NCI-H526 treated with DMSO at 0.1 percent for 48 hours (cell line): Measurements from ENCODE around the gene SAFB.
A peak's percentile ranks its signal among the peaks of the same experiment; 100 is the strongest.

ENCODE experiments used
- DNase-seq: peaks from one replicate; lab custom pipeline; 2025; lab: John Stamatoyannopoulos, UW

The SAFB gene

DNA sequence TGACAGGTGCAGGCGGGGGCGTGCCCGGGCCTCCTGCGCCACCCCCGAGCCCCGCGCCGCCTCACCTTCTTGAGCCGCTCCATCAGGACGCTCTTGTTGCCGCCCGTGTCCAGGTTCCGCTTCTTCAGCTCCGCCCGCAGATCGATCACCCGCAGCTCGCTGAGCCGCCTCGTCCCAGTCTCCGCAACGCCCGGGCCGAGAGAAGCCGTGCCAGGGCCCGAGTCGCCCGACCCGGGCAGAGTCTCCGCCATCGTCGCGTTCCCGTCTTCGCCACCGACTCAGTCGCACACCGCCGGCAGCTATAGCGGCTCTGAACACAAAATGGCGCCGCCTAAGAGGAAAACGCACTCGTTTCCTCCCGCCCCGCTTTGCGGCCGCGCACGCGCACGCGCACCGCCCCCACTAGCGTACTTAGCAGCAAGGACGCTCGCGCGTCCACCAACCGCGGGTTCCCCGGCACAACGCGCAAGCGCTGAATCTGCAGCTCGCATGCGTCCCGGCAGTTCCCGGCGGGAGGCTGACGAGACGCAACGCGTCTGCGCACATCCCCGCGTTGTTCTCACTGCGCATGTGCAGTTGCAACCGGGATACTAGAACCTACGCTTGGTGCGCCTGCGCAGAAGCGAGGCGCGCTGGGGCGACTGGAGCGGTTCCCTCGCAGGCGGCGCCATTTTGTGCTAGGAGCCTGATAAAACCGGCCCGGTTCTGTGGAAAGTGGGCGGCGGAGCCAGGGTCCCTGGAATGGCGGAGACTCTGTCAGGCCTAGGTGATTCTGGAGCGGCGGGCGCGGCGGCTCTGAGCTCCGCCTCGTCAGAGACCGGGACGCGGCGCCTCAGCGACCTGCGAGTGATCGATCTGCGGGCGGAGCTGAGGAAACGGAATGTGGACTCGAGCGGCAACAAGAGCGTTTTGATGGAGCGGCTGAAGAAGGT, at the start of gene SAFB, which contains the start of gene SAFB2:
SAFB (plus strand) TSS at position 619 of the 932 bp plus-strand sequence; CDS start at position 742, 123 bp downstream.
SAFB2 (minus strand) TSS at position 312 of the 932 bp plus-strand sequence; CDS start at position 251, 61 bp downstream.
- peak; percentile 89 for DNase-seq

DNA sequence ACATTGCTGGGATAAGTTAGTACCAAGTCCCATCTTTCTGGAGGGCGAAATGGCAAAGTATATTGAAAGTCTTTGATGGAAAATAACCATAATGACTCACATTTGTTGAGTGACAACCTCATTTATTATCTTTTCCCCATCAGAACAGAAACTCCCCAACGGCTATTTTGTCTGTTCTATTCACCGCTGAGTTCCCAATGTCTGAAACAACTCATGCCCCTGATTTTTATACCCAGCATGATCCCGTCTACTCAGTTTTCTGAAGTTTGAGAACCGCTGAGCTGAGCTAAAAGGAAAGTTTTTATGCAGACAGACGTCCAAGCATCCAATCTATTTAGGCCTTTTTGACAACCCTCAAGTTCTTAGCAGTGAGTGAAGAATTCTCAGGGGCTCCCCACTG, 47.3 kb upstream of the SAFB start:
- no peak for DNase-seq

DNA sequence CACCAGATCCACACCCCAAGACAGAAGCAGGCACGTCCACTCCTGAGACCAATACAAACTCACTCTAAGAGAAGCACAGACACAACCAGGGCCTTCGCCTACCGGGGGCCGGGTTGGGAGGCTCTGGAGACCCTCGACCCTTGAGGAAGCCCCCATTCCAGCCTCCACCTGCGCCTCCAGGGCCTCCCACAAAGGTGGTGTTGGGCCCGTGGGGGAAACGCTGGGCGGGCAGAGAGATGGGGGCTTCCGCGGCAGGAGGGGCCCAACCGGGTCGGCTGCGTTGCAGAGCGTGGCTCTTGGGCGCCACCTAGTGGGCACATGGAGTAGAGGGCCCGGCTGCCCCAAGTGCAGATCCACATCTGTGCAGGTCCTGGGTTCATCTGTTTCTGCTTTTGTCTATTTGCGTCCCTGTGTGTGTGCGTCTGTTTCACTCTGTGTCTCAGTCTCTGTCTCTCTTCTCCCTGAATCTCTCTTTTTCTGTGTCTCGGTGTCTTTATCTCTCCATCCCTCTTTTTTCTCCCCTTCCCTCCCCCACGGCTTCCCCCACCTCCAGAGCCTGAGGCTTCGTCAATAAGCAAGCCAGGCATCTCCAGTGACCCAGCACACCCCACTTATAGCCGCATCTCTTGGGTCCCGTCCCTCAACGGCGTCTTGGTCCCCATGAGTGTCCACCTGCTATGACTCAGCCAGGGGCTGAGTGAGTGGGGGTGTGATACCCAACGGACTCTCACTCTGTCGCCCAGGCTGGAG, 44.6 kb upstream of the SAFB start:
- peak; percentile 1 for DNase-seq

DNA sequence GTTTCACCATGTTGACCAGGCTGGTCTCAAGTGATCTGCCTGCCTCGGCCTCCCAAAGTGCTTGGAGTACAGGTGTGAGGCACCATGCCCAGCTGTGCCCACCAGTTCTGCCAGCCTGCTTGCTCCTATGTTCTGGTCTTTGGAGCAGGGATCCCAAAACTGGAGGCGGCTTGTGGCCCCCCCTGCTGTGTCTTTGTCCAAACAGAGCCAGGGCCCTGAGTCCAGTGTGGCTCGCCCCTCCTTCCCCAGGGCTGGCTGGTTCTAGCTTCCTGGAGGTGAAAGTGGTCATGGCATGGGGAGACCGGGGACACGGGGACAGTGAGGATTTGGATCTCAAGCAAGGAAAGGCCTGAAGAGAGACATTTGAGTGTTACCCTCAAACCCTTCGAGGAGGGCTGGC, 43.6 kb upstream of the SAFB start:
- no peak for DNase-seq

DNA sequence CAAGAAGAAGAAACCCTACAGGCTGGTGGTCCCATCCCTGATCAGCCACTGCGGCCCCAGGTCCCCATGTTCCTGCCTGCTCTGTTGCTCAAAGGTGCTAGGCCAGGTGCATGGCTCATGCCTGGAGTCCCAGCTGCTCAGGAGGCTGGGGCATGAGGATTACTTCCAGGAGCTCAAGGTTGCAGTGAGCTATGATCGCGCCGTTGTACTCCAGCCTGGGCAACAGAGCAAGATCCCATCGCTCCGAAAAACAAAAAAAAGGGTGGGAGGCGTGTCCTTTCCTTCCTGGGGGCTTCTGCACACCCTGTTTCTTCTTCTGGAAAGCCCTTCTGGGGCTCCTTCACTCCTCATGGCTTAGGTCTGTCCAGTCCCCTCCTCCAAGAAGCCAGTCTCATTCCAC, 43.2 kb upstream of the SAFB start:
- DNase-seq = no peak

DNA sequence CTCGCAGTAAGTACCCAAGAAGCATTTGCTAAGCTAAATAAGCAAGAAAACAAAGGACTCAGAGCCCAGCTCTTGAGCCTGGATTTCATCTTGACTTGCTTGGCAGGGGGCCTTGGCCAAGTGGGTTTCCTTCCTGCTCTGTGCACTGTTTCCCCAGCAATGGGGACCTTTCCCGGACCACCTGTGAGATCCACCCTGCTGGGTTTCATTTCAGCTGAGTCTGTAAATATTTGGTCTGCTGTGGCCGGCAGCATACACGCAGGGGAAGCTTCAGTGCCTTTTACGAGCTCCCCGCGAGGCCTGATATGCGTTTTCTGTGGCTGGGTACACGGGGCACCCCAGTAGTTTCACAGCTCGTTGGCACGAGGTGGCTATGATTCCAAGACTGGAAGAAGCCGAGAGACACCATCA, 42.7 kb upstream of the SAFB start:
- DNase-seq = no peak

DNA sequence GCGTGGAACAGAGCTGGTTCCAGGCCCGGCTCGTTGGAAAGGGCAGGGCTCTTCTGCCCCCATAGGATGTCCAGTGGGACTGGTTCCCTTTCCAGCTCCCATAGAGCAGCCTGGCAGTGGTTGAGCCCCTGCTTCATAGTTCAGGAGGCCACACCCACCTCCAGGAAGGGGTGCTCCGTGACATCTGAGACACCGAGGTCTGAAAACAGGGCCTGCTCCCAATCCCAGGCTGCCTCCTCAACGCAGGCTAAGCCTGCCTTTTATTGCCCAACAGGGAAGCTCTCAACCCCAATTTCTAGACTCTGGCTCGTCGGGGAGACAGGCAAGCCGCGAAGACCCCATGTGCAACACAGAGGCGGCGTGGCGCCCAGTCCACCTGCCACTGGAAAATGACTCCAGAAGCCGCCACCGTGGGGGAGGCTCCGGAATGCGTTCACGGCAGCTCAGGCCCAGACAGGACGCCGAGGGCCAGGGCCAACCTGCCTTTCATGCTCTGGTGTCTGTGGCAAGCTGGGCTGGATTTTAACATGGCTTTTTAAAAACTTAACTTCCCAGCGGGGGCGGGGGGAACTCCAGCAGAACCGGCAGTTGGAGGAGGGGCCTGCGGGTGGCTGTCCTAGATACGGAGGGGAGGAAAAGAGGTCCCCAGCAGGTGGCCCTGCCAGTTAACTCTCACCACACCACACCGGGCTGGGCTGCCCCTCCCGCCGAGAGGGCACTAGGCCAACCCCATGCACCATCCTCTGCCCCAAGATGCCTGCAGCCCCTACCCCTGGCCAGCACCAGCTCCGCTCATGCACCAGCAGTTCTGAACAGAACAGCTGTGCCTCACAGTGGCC, 37.2 kb upstream of the SAFB start:
- no peak for DNase-seq

DNA sequence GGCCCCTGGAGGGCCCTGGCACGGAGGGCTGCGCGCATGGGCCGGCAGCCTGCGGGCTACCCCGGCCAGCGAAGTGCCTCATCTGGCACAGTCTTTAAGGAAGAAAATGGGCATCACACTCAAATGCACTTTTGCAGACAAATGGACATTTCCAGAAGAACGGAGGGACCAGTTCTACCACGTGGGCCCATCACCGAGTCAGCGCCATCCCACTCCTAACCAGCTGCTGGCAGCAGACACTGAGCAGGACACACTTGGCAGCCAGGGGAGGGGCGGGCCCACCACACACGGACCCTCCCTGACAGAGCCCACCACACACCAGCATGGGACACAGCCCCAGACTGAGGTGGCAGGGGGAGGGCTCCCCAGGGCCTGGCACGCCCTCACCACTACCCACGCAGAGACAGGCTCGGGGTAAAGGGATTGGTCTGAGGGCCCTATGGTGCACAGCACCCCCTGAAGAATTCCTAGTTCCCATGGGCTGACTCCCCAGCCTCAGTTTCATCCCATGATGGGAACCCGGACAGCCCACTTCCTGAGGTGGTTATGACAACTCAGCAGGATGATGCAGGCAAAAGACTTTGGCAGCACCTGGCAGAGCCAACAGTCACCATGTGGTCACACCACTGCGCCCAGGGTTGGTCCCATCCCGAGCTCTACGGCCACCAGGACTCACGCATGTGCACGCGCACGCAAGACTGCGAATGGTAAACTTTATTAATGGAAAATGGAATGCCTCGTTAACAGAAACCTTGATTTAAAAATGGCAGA, 36.4 kb upstream of the SAFB start:
- no peak for DNase-seq

DNA sequence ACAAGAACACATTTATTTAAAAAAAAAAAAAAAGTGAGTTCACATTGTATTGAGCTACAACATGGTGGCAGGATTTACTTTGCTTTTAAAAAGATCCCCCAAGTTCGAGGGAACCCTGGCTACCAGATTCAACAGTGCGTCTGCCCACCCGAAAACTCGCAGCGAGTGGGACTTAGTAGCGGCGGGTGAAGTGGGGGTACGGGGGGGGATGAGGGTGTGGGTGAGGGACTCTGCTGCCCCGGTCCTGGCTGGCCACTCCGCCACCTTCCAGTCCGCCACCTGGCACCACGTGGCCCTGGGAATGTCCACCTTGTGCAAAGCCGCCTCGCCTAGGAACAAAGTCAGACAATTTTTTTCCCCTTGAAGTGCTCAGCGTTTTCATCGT, 35.8 kb upstream of the SAFB start:
- no peak for DNase-seq

DNA sequence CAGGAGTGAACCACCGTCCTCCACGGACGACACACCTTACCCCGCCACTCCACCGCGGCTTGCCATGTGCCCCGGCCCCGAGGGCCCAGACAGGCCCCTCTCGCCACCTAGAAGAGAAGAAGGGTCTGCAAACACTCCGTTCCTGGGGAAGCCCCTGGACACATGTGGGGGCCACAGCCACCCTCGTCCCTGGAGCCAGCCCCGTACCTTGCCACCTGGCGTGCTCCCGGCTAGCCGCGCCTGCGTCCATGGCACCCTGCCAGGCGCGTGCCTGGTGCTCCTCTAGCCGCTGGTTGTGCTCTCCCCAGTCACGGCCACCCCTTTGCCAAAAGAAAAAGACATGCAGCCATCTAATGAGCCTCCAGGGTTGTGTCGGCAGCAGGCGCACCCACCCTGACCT, 35.2 kb upstream of the SAFB start:
- no peak for DNase-seq

DNA sequence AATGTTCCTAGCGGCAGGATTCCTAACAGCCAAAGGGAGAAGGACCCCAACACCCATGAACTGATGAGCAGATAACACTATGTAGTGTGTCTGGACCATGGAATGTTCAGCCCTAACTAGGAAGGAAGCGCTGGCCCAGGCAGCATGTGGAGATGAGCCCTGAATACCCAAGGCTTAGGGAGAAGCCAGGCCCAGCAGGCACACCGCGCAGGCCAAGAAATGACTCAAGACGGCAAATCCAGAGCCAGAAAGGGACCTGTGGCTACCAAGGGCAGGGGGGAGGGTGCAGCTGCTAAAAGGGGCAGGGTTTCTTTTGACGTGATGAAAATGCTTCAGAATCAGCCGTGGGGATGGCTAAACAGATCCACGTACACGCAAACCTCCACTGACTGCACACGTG, 34.4 kb upstream of the SAFB start:
- DNase-seq = no peak

DNA sequence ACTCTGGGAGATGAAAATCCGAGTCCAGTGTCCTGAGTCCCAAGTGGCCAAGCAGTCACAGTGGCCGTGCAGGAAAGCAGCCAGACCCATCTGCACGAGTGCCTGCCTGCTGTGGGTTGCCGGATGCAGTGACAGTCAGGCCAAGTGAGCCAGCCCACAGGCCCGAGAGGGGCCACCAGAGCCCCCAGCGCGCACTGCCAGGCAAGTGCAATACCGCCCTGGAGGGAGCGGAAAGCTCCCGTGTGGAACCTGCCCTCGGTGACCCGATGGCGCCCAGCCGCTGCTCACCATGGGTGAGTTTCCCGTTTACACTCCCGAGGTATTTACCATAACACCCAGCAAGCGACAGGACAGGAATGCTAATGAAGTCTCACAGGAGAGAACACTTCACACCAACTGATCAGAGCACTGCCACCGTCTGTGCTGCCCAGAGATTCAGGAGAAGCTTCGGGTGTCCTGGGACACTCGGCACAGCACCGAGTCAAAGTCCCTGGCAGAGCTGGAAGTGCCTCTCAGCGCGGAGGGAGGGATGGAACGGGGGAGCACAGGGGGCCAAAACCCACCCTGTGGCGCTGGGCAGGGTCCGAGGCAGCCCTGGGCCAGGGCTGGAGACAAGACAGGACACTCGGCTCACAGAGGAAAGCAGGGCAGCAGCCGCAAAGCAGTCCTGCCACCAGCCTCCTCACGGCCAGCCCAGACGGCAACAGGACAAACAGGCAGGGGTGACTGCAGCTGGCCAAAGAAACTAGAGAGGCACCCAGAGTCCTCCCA, 33.8 kb upstream of the SAFB start:
- DNase-seq = no peak

DNA sequence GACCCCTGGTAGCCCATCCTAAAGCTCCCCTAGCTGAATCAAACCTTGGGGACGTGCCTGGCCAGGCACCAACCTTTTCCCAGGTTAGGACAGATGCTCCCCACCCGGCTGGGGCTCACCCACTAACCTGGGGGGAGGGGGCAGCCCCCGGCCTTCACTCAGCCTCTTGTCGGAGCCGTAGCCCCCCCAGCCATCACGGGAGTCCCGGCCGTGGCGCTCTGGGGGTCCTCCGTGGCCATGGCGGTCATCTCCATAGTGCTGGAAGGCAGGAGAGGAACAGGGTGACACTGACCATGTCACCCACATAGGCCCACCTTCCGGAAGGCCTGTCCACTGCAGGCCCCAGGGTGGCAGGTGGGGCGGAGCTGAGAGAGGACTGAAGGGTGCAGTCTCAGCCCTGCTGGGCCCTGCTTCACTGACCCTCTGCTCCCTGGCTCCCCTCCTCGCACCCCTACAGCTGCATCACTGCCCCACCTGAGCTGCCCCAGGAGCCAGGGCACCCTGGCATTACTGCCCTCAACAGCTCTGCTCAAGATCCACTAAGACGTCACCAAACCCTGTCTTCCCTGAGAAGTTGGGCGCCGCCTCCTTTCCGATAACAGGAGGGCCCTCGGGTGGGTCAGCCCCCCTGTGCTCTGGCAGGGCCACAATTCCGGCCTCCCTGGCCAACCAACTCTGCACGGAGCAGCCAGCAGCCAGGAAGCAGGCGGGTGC, 32.6 kb upstream of the SAFB start:
- DNase-seq = no peak

DNA sequence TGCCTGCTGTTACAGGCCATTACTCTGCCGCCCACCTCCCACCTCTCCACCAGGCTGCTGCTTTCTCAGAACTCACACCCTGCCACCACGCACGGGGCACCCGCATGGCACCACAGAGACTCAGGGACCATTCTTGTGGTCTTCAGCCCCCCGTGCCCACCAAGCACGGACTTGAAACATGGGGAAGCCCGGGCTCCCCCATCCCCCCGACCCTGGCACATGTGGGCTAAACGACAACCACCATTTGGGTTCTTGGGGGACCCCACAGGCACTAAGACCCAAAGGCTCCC, 32.1 kb upstream of the SAFB start:
- no peak for DNase-seq

DNA sequence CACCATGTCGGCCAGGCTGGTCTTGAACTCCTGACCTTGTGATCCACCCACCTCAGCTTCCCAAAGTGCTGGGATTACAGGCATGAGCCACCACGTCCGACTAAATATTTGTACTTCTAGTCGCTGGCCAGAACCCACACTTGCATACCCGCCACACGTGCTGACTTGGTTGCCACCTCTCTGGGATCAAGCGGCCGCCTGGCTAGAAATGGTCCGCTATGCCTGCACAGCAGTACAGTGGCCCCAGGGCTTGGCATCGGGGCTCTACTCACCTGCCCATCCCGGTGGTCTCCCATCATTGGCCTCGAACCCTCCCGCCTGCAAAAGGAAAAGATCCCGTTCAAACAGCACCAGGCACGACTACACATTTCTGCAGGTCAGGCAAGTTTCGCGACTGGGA, 31.4 kb upstream of the SAFB start:
- DNase-seq = no peak

DNA sequence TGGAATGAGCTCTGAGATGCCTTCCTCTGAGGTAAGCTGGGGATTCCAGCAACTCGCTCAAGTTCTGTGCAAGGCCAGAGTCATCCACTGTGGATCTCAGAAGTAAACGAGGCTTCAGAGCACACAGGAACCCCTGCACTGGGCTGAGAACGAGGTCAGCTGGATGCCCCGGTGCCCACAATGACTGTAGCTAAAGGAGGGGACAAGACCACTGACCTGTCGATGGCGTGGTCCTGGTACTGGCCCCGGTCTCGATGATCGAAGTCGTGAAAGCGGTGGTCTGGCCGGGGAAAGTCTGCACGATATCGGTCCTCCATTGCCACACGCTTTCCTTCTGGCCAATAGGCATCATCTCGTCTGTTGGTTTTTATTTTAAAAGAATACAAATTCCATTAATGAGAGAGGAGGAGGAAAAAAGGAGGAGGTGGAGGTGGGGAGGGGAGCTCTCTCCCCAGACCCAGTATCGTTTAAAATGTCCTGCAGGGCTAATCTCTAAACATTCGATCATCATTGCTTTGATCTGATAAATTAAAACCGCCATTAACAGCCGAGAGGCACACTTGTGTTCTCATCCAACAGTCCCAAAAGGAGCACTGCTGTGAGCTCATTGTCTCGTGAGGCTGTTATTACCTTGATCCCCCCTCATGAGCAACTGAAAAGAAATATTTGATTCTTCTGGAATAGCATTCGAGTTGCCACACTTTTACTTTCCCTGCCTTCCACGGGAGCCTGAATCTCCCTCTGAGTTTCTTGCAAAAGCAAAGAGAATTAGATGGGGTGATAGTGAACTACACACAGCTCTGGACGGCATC, 30.1 kb upstream of the SAFB start:
- DNase-seq = no peak

DNA sequence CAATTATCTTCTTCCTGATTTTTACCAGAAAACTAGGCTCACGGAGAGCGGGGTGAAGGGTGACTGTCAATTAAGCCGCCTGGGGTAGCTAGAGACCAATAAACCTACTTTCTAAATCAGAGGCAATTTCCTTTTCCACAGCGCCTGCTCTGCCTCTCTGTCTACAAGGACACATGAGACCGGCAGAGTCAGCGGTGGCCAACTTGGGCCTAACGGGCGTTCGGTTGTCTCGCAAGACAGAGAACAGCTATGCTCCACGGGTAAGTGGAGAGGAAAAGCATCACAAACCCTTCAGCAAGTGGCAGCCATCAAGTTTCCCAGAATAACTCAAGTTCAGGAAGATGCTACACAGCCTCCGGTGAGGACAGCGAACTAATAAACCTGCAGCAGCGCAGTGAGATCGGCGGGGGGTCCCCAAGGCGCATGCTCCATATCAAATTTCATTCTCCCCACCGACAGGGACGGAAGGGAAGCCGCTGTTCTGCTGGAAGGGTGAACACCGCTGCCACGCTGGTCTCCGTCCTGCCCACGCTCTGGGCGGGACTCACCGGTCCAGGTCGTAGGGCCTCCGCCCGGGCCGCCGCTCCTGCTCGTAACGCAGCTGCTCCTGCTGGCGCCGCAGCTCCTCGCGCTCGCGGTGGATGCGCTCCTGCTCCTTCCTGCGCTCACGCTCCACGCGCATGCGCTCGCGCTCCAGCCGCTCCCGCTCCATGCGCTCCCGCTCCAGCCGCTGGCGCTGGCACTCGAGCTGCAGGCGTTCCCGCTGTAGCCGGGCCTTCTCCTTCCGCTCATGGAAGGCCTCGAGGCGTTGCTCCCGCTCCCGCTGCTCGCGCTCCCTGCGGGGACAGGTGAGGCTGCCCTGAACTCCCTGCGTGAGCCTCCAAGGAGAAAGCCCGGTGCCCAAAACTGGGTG, 29.3 kb upstream of the SAFB start:
- no peak for DNase-seq

DNA sequence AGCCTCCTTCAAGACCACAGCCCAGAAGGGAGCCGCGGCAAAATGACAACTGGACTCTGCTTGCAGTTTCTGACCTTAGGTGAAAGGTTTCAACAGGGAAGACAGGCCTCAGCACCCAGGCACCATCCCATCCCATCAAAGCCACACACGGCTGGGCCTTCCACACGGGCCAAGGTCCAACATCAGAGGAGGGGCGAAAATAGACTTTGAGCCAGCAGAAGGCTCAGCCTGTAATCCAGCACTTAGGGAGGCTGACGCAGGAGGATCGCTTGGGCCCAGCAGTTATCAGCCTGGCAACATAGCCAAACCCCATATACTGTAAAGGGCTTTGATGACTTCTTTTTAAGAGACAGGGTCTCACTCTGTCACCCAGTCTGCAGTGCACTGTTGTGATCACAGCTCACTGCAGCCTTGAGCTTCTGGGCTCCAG, 28.3 kb upstream of the SAFB start:
- DNase-seq = no peak
